IMR-90 (cell line): Measurements from ENCODE around the gene MRPL3. TPM values are rescaled to one million over a fixed set of nuclear protein-coding genes. Genes with fewer than 3 reads are reported as not detected.

Source experiments
- ATAC-seq: fragments of 200-7000 bp; cut with Tn5 transposase; 2 replicates; pipeline ENCODE4 v1.9.1; 2020; ENCODE audit warnings: low read depth, mild to moderate bottlenecking, moderate library complexity
- BruUV-seq: library from RNA; stranded (reverse); fragments of 400-500 nt; replicated peaks from 2 replicates; lab custom pipeline; 2021; lab: Mats Ljungman, UMichigan
- CTCF ChIA-PET: fragments of 300-600 bp; formaldehyde crosslinking; extraction: SDS; loops from one replicate; lab custom pipeline; 2021; ENCODE audit warnings: antibody characterized with exemption; lab: Yijun Ruan, JAX
- POLR2A ChIA-PET: fragments of 300-600 bp; sonication (Branson Sonifier 250); formaldehyde crosslinking; loops from one replicate; lab custom pipeline; 2022; ENCODE audit warnings: antibody characterized with exemption; ENCODE audit not compliant: unreplicated experiment; lab: Charles Lee
- DNase-seq: peaks from one replicate; pipeline ENCODE4 v3.0.0; 2013
- H2AFZ ChIP-seq: replicated peaks from 2 replicates; pipeline ENCODE3; 2013; ENCODE audit warnings: low read length, mild to moderate bottlenecking; ENCODE audit not compliant: poor library complexity
- H2AK5ac ChIP-seq: 2 replicates; pipeline ENCODE4 v1.6.1; 2013; ENCODE audit warnings: low read depth, low read length, inconsistent platforms
- H2AK9ac ChIP-seq: replicated peaks from 2 replicates; pipeline ENCODE3; 2013; ENCODE audit warnings: mild to moderate bottlenecking, low read depth, low read length, moderate library complexity; ENCODE audit not compliant: poor library complexity
- H2BK120ac ChIP-seq: 2 replicates; pipeline ENCODE4 v1.6.1; 2013; ENCODE audit warnings: low read depth, low read length, inconsistent platforms
- H2BK15ac ChIP-seq: 3 replicates; pipeline ENCODE4 v1.6.1; 2013; ENCODE audit warnings: low read depth, low read length, inconsistent platforms
- H2BK20ac ChIP-seq: 2 replicates; pipeline ENCODE4 v1.6.1; 2013; ENCODE audit warnings: low read depth, mild to moderate bottlenecking, inconsistent platforms, low read length, moderate library complexity
- H2BK5ac ChIP-seq: 2 replicates; pipeline ENCODE4 v1.6.1; 2013; ENCODE audit warnings: mild to moderate bottlenecking, low read depth, low read length, inconsistent platforms; ENCODE audit not compliant: poor library complexity, severe bottlenecking
- H3K14ac ChIP-seq: replicated peaks from 2 replicates; pipeline ENCODE4 v1.6.1; 2013; ENCODE audit warnings: low read depth, low read length, inconsistent platforms
- H3K18ac ChIP-seq: 2 replicates; pipeline ENCODE4 v1.6.1; 2013; ENCODE audit warnings: low read depth, low read length, control low read depth
- H3K23ac ChIP-seq: 2 replicates; pipeline ENCODE4 v1.6.1; 2013; ENCODE audit warnings: low read depth, low read length, inconsistent platforms
- H3K27ac ChIP-seq: 2 replicates; pipeline ENCODE4 v1.5.1; 2013; ENCODE audit warnings: mild to moderate bottlenecking, control low read depth, low read length; ENCODE audit not compliant: insufficient read depth
- H3K27me3 ChIP-seq: 2 replicates; pipeline ENCODE4 v1.6.1; 2013; ENCODE audit warnings: low read length; ENCODE audit not compliant: control insufficient read depth, insufficient read depth
- H3K36me3 ChIP-seq: 2 replicates; pipeline ENCODE4 v1.6.1; 2013; ENCODE audit warnings: low read length, mixed read lengths; ENCODE audit not compliant: control insufficient read depth, insufficient read depth
- H3K4ac ChIP-seq: 2 replicates; pipeline ENCODE4 v1.6.1; 2013; ENCODE audit warnings: low read depth, low read length, inconsistent platforms
- H3K4me1 ChIP-seq: 2 replicates; pipeline ENCODE4 v1.6.1; 2013; ENCODE audit warnings: low read length, mixed read lengths; ENCODE audit not compliant: control insufficient read depth, insufficient read depth
- H3K4me2 ChIP-seq: 2 replicates; pipeline ENCODE4 v1.6.1; 2013; ENCODE audit warnings: low read depth, mild to moderate bottlenecking, control low read depth, low read length, moderate library complexity
- H3K4me3 ChIP-seq: 2 replicates; pipeline ENCODE4 v1.5.1; 2013; ENCODE audit warnings: low read depth, mild to moderate bottlenecking, control low read depth, low read length, moderate library complexity; ENCODE audit not compliant: insufficient read depth
- H3K56ac ChIP-seq: 2 replicates; pipeline ENCODE4 v1.6.1; 2013; ENCODE audit warnings: low read length, inconsistent platforms; ENCODE audit not compliant: insufficient read depth; ENCODE audit errors: extremely low read depth
- H3K79me1 ChIP-seq, 2 experiments: 2 replicates each; pipeline ENCODE4 v1.6.1; 2013; ENCODE audit warnings: low read length in 2 of 2, inconsistent platforms in 1 of 2, low read depth in 1 of 2
- H3K9ac ChIP-seq: 2 replicates; pipeline ENCODE4 v1.6.1; 2013; ENCODE audit warnings: low read depth, low read length, control low read depth
- H3K9me1 ChIP-seq: 2 replicates; pipeline ENCODE4 v1.6.1; 2013; ENCODE audit warnings: low read length, inconsistent platforms; ENCODE audit not compliant: insufficient read depth
- H3K9me3 ChIP-seq: 2 replicates; pipeline ENCODE4 v1.6.1; 2013; ENCODE audit warnings: low read length; ENCODE audit not compliant: control insufficient read depth, insufficient read depth
- H4K20me1 ChIP-seq: 2 replicates; pipeline ENCODE4 v1.6.1; 2013; ENCODE audit warnings: low read length, inconsistent platforms; ENCODE audit not compliant: insufficient read depth
- H4K5ac ChIP-seq: 2 replicates; pipeline ENCODE4 v1.6.1; 2013; ENCODE audit warnings: mild to moderate bottlenecking, low read depth, low read length, control low read depth
- H4K8ac ChIP-seq, 2 experiments: 2 replicates each; pipeline ENCODE4 v1.6.1; 2013; ENCODE audit warnings: low read depth in 2 of 2, low read length in 2 of 2, control low read depth in 1 of 2, inconsistent platforms in 1 of 2
- H4K91ac ChIP-seq: 2 replicates; pipeline ENCODE4 v1.6.1; 2013; ENCODE audit warnings: low read depth, low read length, inconsistent platforms; ENCODE audit not compliant: insufficient read depth
- CEBPB ChIP-seq: IDR thresholded peaks from 2 replicates; pipeline ENCODE4 v1.6.1; 2012; ENCODE audit warnings: low read depth, low read length, improper control_type of control experiment
- FOS ChIP-seq: fragments of 150-350 bp; IDR thresholded peaks from 2 replicates; pipeline ENCODE4 v1.6.1; 2016; ENCODE audit warnings: low read depth, low read length
- MAZ ChIP-seq: IDR thresholded peaks from 2 replicates; pipeline ENCODE4 v1.6.1; 2012; ENCODE audit warnings: low read depth, mild to moderate bottlenecking, low read length, improper control_type of control experiment, moderate library complexity, borderline replicate concordance
- MXI1 ChIP-seq: IDR thresholded peaks from 2 replicates; pipeline ENCODE4 v1.6.1; 2012; ENCODE audit warnings: low read depth, mild to moderate bottlenecking, low read length, moderate library complexity, borderline replicate concordance
- NFE2L2 ChIP-seq: fragments of 150-350 bp; IDR thresholded peaks from 2 replicates; pipeline ENCODE4 v1.6.1; 2016; ENCODE audit warnings: low read depth, mild to moderate bottlenecking, low read length
- WGBS, 2 experiments: methylation state at CpG; one replicate each; pipeline versions ENCODE4 v1.1.5 to v1.1.7; 2013; ENCODE audit warnings: missing lambda C conversion rate in 2 of 2; ENCODE audit not compliant: insufficient read length in 1 of 2; ENCODE audit errors: extremely low coverage in 2 of 2; 5-methylcytosine and 5-hydroxymethylcytosine counted together
- dilution Hi-C: fragments of 300-500 bp; cut with HindIII; formaldehyde crosslinking; loops from one replicate; pipeline ENCODE4 v1.14.3; 2018; ENCODE audit warnings: low sequenced_read_pairs; ENCODE audit not compliant: unreplicated experiment
- in situ Hi-C: fragments of 300-500 bp; cut with MboI; formaldehyde crosslinking; loops from 3 replicates; pipeline ENCODE4 v1.14.3; 2019; ENCODE audit warnings: low sequenced_read_pairs, inconsistent platforms, mixed read lengths
- intact Hi-C: fragments of 100-400 bp; cut with micrococcal nuclease; formaldehyde crosslinking; loops from 2 replicates; pipeline ENCODE4 v1.10.0; 2022
- polyA plus RNA-seq, 3 experiments: library from polyadenylated mRNA; depleted of rRNA; stranded (reverse); fragments of >200 nt; gene quantifications; 2 replicates each; pipeline ENCODE4 v1.2.3, GENCODE V29; 2012; ENCODE audit warnings: low replicate concordance in 1 of 3
- total RNA-seq: library from RNA; depleted of rRNA; stranded (reverse); fragments of >200 nt; gene quantifications from 2 replicates; pipeline ENCODE4 v1.2.3, GENCODE V29; 2012
- TF ChIP-seq, protein P1 (sequence below): fragments of 150-350 bp; IDR thresholded peaks from 2 replicates; pipeline ENCODE4 v1.6.1; 2016; ENCODE audit warnings: low read depth, mild to moderate bottlenecking, low read length, moderate library complexity, borderline replicate concordance

Gene MRPL3
- total and polyA plus RNA-seq, 2 of the 4 experiments (the other 2 are of a cell fraction): 107 to 206 TPM

DNA sequence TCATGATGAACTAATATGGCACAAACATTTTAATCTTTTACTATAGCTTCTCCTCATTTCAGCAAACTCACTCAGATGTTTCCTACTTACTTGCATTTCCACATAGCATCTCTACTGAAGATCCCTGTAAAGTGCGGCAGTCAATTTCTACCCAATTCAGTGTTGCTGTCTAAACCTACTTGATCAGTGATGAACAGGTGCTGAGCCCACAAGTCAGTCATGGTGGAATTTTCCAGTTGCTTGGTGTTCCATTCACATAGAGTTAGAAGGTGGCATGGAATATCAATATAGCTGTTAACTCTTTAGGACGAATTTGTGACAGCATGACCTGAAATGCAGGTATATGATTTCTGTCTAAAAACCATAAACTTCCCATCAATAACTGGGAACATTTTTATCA lies 22.7 kb downstream of the MRPL3 start:
- DNase-seq: no peak
- intact Hi-C loops: no loop called here

More for the DNA sequence above, 22.7 kb downstream of the MRPL3 start:
- Histone ChIP-seq H3K18ac (no peak overlapping the region), H4K91ac (no peak overlapping the region), H2BK5ac (no peak overlapping the region), H2BK15ac (no peak overlapping the region), H3K9ac (no peak overlapping the region), H3K36me3 (peaks cover 6% of the 10 kb centered on the region), H4K8ac (no peak overlapping the region), H3K23ac (no peak overlapping the region), H3K9me3 (no peaks in the 10 kb centered on the region), H3K27ac (no peak overlapping the region), H2AFZ (no peak overlapping the region), H3K4me2 (no peak overlapping the region), H3K56ac (no peak overlapping the region), H4K20me1 (no peaks in the 10 kb centered on the region; the same call in 1 of the 2 replicates), H2AK5ac (no peak overlapping the region), H3K9me1 (no peaks in the 10 kb centered on the region), H4K5ac (no peak overlapping the region), H3K27me3 (no peaks in the 10 kb centered on the region), H3K4me3 (no peak overlapping the region), H2BK20ac (no peak overlapping the region), H2AK9ac (no peak overlapping the region), H3K4me1 (no peaks in the 10 kb centered on the region), H3K14ac (no peak overlapping the region), H3K4ac (no peak overlapping the region), H3K79me1 (peaks cover 3 to 8% of the 10 kb centered on the region in 2 experiments; a peak in 3 of 4 replicates), H2BK120ac (no peak overlapping the region)
- dilution Hi-C loops (no loop called here), in situ Hi-C loops (loop anchor here (25.0 kb wide), 2 partner anchors 443 to 743 kb away; partner anchors contain the start of genes ASTE1, NEK11 and PIK3R4)
- TF ChIP-seq MAZ (no peak), FOS (no peak), NFE2L2 (no peak), MXI1 (no peak), CEBPB (no peak)
- TF ChIP-seq, protein P1, sequence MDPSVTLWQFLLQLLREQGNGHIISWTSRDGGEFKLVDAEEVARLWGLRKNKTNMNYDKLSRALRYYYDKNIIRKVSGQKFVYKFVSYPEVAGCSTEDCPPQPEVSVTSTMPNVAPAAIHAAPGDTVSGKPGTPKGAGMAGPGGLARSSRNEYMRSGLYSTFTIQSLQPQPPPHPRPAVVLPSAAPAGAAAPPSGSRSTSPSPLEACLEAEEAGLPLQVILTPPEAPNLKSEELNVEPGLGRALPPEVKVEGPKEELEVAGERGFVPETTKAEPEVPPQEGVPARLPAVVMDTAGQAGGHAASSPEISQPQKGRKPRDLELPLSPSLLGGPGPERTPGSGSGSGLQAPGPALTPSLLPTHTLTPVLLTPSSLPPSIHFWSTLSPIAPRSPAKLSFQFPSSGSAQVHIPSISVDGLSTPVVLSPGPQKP: no peak
- ATAC-seq: no peak
- WGBS, 2 experiments: no CpG with 5 or more reads among the region's 2 CpGs
- ChIA-PET CTCF (no interaction called here), POLR2A (no interaction called here)
- no TSS peak for BruUV-seq
